HepG2 (cell line): ENCODE measurements around the gene ZDHHC14. TPM values are rescaled to one million over a fixed set of nuclear protein-coding genes. Genes with fewer than 3 reads are reported as not detected.

Source experiments
- ATAC-seq: fragments of 200-7000 bp; cut with Tn5 transposase; 3 replicates; pipeline ENCODE4 v1.9.1; 2020; ENCODE audit warnings: mild to moderate bottlenecking, moderate library complexity
- BruUV-seq: library from RNA; stranded (reverse); fragments of 400-500 nt; replicated peaks from 2 replicates; lab custom pipeline; 2021; lab: Mats Ljungman, UMichigan
- CTCF ChIA-PET: fragments of 300-600 bp; formaldehyde crosslinking; extraction: SDS; loops from one replicate; lab custom pipeline; 2021; ENCODE audit warnings: low total read pairs, inconsistent platforms, low intra/inter-chr PET ratio; lab: Yijun Ruan, JAX
- POLR2A ChIA-PET: fragments of 350-600 bp; sonication (Branson Sonifier 250); formaldehyde crosslinking; loops from one replicate; lab custom pipeline; 2020; ENCODE audit warnings: antibody characterized with exemption, inconsistent platforms; lab: Yijun Ruan, JAX
- DNase-seq: peaks from one replicate; pipeline ENCODE4 v3.0.0-alpha.2; 2015; ENCODE audit warnings: low spot score
- FAIRE-seq: peaks from 3 replicates; lab custom pipeline; 2011; peaks lifted over from hg19 to GRCh38; lab: Jason Lieb, UNC
- H2AFZ ChIP-seq: one replicate; pipeline ENCODE4 v1.6.1; 2011; ENCODE audit warnings: low read length, inconsistent platforms
- H3K27ac ChIP-seq: fragments of 300-600 bp; 3 replicates; pipeline ENCODE4 v1.8.0; 2011; ENCODE audit warnings: mixed run types, mild to moderate bottlenecking, mixed read lengths, low read length, inconsistent platforms; ENCODE audit not compliant: insufficient read depth; ENCODE audit errors: extremely low read length
- H3K27me3 ChIP-seq, 2 experiments: fragments of 200-600 bp in 1 of 2; 2 replicates in 1 of 2; 3 replicates in 1 of 2; pipeline versions ENCODE4 v1.6.0 to v1.8.0; 2011; ENCODE audit warnings: low read length in 2 of 2, mild to moderate bottlenecking in 2 of 2, moderate library complexity in 2 of 2, inconsistent platforms in 1 of 2; ENCODE audit not compliant: insufficient read depth in 2 of 2, control insufficient read depth in 1 of 2
- H3K36me3 ChIP-seq, 2 experiments: fragments of 200-600 bp in 1 of 2; replicated peaks in 1 of 2; 2 replicates in 1 of 2; 3 replicates in 1 of 2; pipeline versions ENCODE4 v1.5.1 to v1.8.0; 2011; ENCODE audit warnings: low read length in 2 of 2, inconsistent platforms in 1 of 2; ENCODE audit not compliant: insufficient read depth in 2 of 2, control insufficient read depth in 1 of 2
- H3K4me1 ChIP-seq: 2 replicates; pipeline ENCODE4 v1.5.1; 2012; ENCODE audit warnings: low read length, inconsistent platforms; ENCODE audit not compliant: insufficient read depth
- H3K4me2 ChIP-seq: 2 replicates; pipeline ENCODE4 v1.6.0; 2011; ENCODE audit warnings: low read depth, low read length, inconsistent platforms
- H3K4me3 ChIP-seq, 3 experiments: fragments of 200-600 bp in 1 of 3; sonication (generic), shearing (Covaris generic) in 1 of 3; replicated peaks in 1 of 3; 2 replicates each; pipeline ENCODE4 v1.5.1; 2011 to 2016; ENCODE audit warnings: low read length in 3 of 3, inconsistent platforms in 2 of 3, low read depth in 2 of 3, mild to moderate bottlenecking in 2 of 3, control low read depth in 1 of 3, mixed read lengths in 1 of 3; ENCODE audit not compliant: insufficient read depth in 1 of 3
- H3K79me2 ChIP-seq: one replicate; pipeline ENCODE4 v1.6.1; 2011; ENCODE audit warnings: low read length, inconsistent platforms; ENCODE audit not compliant: insufficient read depth
- H3K9ac ChIP-seq: 2 replicates; pipeline ENCODE4 v1.6.0; 2011; ENCODE audit warnings: mild to moderate bottlenecking, low read depth, low read length, inconsistent platforms; ENCODE audit not compliant: insufficient read depth
- H3K9me3 ChIP-seq: 2 replicates; pipeline ENCODE4 v1.5.1; 2012; ENCODE audit warnings: mild to moderate bottlenecking, low read length
- H4K20me1 ChIP-seq: 2 replicates; pipeline ENCODE4 v1.6.0; 2011; ENCODE audit warnings: inconsistent platforms, mild to moderate bottlenecking, low read length, moderate library complexity; ENCODE audit not compliant: insufficient read depth
- ELF4 ChIP-seq: sonication (generic); formaldehyde crosslinking; IDR thresholded peaks from 2 replicates; pipeline ENCODE4 v1.5.0; 2020; ENCODE audit warnings: missing genetic modification reagents, mild to moderate bottlenecking, moderate library complexity, borderline replicate concordance
- FOXO1 ChIP-seq: sonication (generic); formaldehyde crosslinking; IDR thresholded peaks from 2 replicates; pipeline ENCODE4 v1.4.0; 2020; ENCODE audit warnings: missing genetic modification reagents
- HDAC2 ChIP-seq: sonication (generic); formaldehyde crosslinking; IDR thresholded peaks from 2 replicates; pipeline ENCODE4 v1.4.0; 2020; ENCODE audit warnings: missing genetic modification reagents
- HINFP ChIP-seq: sonication (generic); formaldehyde crosslinking; IDR thresholded peaks from 2 replicates; pipeline ENCODE4 v1.4.0; 2020; ENCODE audit warnings: low read depth, mild to moderate bottlenecking, missing genetic modification reagents
- REPIN1 ChIP-seq: sonication (generic); formaldehyde crosslinking; IDR thresholded peaks from 2 replicates; pipeline ENCODE4 v1.8.0; 2022; ENCODE audit warnings: missing genetic modification reagents, low read depth, mild to moderate bottlenecking, borderline replicate concordance
- TBL1XR1 ChIP-seq: fragments of 150-350 bp; IDR thresholded peaks from 2 replicates; pipeline ENCODE4 v1.6.1; 2014; ENCODE audit warnings: borderline replicate concordance, low read length; ENCODE audit not compliant: partially characterized antibody
- ZFP37 ChIP-seq: sonication (generic); formaldehyde crosslinking; IDR thresholded peaks from 2 replicates; pipeline ENCODE4 v1.4.0; 2020; ENCODE audit warnings: missing genetic modification reagents, borderline replicate concordance
- ZNF549 ChIP-seq: sonication (generic); formaldehyde crosslinking; IDR thresholded peaks from 2 replicates; pipeline ENCODE4 v1.5.0; 2020; ENCODE audit warnings: missing genetic modification reagents
- ZNF7 ChIP-seq: IDR thresholded peaks from 2 replicates; pipeline ENCODE4 v1.6.1; 2016; ENCODE audit warnings: missing biosample characterization, missing genetic modification reagents
- ZNF879 ChIP-seq: sonication (generic); formaldehyde crosslinking; IDR thresholded peaks from 2 replicates; pipeline ENCODE4 v1.8.1; 2023; ENCODE audit warnings: missing genetic modification reagents
- WGBS: methylation state at CpG from one replicate; pipeline ENCODE4 v1.1.6; 2017; ENCODE audit warnings: low lambda C conversion rate; 5-methylcytosine and 5-hydroxymethylcytosine counted together
- in situ Hi-C: cut with HindIII; loops from 2 replicates; pipeline ENCODE4 v1.10.0; 2017; ENCODE audit warnings: low pct_unique_long_range_greater_than_20kb; ENCODE audit not compliant: extremely low pct_ligation_motif_present
- intact Hi-C: fragments of 100-400 bp; cut with micrococcal nuclease; formaldehyde crosslinking; loops from one replicate; pipeline ENCODE4 v1.10.0; 2022; ENCODE audit not compliant: unreplicated experiment
- polyA plus RNA-seq, 8 experiments: library from polyadenylated mRNA; depleted of rRNA in 3 of 8; stranded (reverse) in 7 of 8; unstranded in 1 of 8; fragments of >200 nt; fragmentation: Illumina TruSeq in 4 of 8; extraction: Trizol in 4 of 8; gene quantifications; 2 replicates each; pipeline versions ENCODE4 v1.2.1 to v1.2.3, GENCODE V29; 2011 to 2016; ENCODE audit warnings: low read depth in 4 of 8, missing spikeins in 1 of 8, mixed read lengths in 1 of 8; ENCODE audit not compliant: insufficient read depth in 1 of 8
- total RNA-seq, 5 experiments: library from RNA; depleted of rRNA; stranded (reverse); fragments of >200 nt; fragmentation: Illumina TruSeq; extraction: Trizol; gene quantifications; 2 replicates each; pipeline ENCODE4 v1.2.3, GENCODE V29; 2016; ENCODE audit warnings: low read depth in 1 of 5
- TF ChIP-seq, protein P1 (sequence below): sonication (generic); formaldehyde crosslinking; IDR thresholded peaks from 2 replicates; pipeline ENCODE4 v1.4.0; 2020; ENCODE audit warnings: missing genetic modification reagents
- TF ChIP-seq, protein P2 (sequence below): sonication (generic); formaldehyde crosslinking; IDR thresholded peaks from 2 replicates; pipeline ENCODE4 v1.4.0; 2020; ENCODE audit warnings: low read depth, missing genetic modification reagents

Gene ZDHHC14
- total and polyA plus RNA-seq, 2 of the 13 experiments (the other 11 are each of a cell fraction or from before 2014, with no cell fraction given), result 3.7 to 9.5 TPM

DNA sequence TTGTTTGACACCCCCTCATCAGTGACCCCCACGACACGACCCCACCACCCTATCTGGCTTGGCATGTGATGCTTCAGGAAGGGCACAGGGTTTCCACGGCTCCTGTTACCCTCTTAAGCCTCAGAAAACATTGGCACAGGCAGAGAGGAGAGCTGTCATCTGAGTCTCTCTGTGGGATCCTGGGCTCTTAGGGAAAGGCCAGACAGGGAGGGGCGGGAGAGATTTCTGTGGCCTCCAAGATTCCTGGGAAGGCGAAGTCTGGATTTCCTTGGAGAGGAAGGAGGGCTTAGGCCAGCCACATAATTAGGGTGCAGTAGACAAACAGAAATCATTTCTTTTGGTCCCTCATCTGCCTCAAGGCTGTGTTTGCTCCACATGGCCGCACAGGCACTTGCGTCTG lies 250.4 kb downstream of the ZDHHC14 start:
- no TSS peak for BruUV-seq
- peaks cover 0 to 4% of the 10 kb centered on the region in 2 experiments; a peak in 1 of 5 replicates for H3K36me3 ChIP-seq
- ATAC-seq (no peak), DNase-seq (no peak), FAIRE-seq (no peak)
- H3K79me2 ChIP-seq, result no peaks in the 10 kb centered on the region
- H4K20me1 ChIP-seq, result no peaks in the 10 kb centered on the region
- intact Hi-C loops (no loop called here), in situ Hi-C loops (no loop called here)
- H3K4me2 ChIP-seq, result no peak overlapping the region
- no peak overlapping the region for H3K4me3 ChIP-seq
- ChIA-PET CTCF (no interaction called here), POLR2A (no interaction called here)
- WGBS, result 90% methylated on average over 7 of the region's 7 CpGs
- H3K4me1 ChIP-seq, result no peaks in the 10 kb centered on the region
- no peak overlapping the region for H3K9ac ChIP-seq
- H3K27me3 ChIP-seq, result no peaks in the 10 kb centered on the region
- TF ChIP-seq, protein P1, sequence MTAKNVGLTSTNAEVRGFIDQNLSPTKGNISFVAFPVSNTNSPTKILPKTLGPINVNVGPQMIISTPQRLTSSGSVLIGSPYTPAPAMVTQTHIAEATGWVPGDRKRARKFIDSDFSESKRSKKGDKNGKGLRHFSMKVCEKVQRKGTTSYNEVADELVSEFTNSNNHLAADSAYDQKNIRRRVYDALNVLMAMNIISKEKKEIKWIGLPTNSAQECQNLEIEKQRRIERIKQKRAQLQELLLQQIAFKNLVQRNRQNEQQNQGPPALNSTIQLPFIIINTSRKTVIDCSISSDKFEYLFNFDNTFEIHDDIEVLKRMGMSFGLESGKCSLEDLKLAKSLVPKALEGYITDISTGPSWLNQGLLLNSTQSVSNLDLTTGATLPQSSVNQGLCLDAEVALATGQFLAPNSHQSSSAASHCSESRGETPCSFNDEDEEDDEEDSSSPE (CRISPR knock-in tag), result no peak
- no peak for TF ChIP-seq ZNF549 (CRISPR knock-in tag)
- TF ChIP-seq ELF4, result no peak
- no peak for TF ChIP-seq ZFP37
- TF ChIP-seq HDAC2 (CRISPR knock-in tag), result no peak
- TF ChIP-seq ZNF7 (CRISPR knock-in tag), result no peak
- no peak for TF ChIP-seq HINFP (CRISPR knock-in tag)
- TF ChIP-seq REPIN1, result no peak
- TF ChIP-seq, protein P2, sequence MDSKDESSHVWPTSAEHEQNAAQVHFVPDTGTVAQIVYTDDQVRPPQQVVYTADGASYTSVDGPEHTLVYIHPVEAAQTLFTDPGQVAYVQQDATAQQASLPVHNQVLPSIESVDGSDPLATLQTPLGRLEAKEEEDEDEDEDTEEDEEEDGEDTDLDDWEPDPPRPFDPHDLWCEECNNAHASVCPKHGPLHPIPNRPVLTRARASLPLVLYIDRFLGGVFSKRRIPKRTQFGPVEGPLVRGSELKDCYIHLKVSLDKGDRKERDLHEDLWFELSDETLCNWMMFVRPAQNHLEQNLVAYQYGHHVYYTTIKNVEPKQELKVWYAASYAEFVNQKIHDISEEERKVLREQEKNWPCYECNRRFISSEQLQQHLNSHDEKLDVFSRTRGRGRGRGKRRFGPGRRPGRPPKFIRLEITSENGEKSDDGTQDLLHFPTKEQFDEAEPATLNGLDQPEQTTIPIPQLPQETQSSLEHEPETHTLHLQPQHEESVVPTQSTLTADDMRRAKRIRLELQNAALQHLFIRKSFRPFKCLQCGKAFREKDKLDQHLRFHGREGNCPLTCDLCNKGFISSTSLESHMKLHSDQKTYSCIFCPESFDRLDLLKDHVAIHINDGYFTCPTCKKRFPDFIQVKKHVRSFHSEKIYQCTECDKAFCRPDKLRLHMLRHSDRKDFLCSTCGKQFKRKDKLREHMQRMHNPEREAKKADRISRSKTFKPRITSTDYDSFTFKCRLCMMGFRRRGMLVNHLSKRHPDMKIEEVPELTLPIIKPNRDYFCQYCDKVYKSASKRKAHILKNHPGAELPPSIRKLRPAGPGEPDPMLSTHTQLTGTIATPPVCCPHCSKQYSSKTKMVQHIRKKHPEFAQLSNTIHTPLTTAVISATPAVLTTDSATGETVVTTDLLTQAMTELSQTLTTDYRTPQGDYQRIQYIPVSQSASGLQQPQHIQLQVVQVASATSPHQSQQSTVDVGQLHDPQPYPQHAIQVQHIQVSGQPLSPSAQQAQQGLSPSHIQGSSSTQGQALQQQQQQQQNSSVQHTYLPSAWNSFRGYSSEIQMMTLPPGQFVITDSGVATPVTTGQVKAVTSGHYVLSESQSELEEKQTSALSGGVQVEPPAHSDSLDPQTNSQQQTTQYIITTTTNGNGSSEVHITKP, result no peak
- TF ChIP-seq FOXO1, result no peak
- no peak for TF ChIP-seq TBL1XR1
- TF ChIP-seq ZNF879 (CRISPR knock-in tag), result no peak
- no peak overlapping the region for H2AFZ ChIP-seq
- H3K9me3 ChIP-seq, result no peaks in the 10 kb centered on the region
- no peak overlapping the region for H3K27ac ChIP-seq
